NAMALWA (cell line): ENCODE measurements around the gene GMCL1.
"Not testable (repeated sequence)": the region's sequence is repeated elsewhere in the genome, so short reads cannot be mapped to it uniquely, and the experiment has no call there.

Experiments used
- DNase-seq: peaks from one replicate; pipeline ENCODE4 v3.0.0-alpha.2; 2015; ENCODE audit warnings: low spot score

Gene GMCL1

DNA sequence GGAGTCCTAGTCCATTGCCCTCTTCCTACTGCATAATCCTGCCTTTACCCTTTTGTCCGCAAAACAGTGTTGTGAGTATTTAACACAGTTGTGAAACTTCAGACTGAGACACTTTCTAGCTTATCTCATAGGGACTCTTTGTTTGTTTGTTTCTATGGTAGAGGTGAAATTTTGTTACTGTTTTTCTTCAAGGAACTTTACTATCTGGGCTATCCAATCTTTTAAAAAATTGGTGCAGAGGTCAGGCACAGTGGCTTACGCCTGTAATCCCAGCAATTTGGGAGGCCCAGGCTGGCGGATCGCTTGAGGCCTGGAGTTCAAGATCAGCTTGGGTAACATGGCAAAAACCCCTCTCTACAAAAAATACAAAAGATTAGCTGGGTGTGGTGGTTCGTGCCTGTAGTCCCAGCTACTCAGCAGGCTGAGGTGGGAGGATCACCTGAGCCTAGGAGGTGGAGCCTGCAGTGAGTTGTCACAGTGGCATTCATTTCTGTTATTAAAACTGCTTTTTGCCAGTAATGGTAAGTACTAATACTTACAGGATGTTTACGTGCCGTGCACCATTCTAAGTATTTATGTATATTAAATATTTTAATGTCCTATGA lies 18.8 kb downstream of the GMCL1 start:
- DNase-seq, result no peak

- no peak for DNase-seq
Observed at GRCh38 chr2:69858261-69858660, 28.8 kb downstream of the GMCL1 start.

DNA sequence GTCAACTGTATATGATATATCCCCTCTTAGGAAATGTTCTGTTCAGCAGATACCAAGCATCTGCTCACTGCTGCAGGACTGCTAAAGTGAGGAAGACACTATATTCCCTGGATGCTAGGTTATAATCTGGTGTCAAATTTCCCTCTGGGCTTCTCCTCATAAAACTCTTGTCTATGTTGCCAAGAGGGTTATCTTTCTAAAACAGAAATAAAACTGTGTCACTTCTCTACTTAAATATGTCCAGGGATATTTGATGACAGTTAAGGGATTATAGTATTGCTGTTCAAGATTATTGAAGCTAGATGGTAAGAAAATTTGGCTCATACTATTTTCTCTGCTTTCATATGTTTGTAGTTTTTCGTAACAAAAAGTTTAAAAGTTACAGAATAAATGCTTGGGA lies 33.8 kb downstream of the GMCL1 start:
- DNase-seq, result no peak

GRCh38 chr2:69888451-69888850 lies 59.0 kb downstream of the GMCL1 start:
- no peak for DNase-seq

DNA sequence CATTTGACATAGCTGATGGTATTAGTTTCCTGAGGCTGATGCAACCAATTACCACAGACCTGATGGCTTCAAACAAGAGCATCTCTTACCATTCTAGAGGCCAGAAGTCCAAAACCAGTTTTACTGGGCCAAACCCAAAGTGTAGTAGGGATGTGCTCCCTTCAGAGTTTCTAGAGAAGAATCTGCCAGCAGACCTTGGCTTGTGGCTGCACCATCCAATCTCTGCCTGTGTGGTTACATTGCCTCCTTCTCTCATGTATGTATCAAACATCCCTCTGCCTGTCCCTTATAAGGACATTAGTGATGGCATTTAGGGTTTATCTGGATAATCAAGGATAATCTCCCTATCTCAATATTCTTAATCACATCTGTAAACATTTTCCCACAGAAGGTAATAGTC lies 59.8 kb downstream of the GMCL1 start:
- no peak for DNase-seq

GRCh38 chr2:69890881-69891280 lies 61.4 kb downstream of the GMCL1 start:
- DNase-seq, result no peak

DNA sequence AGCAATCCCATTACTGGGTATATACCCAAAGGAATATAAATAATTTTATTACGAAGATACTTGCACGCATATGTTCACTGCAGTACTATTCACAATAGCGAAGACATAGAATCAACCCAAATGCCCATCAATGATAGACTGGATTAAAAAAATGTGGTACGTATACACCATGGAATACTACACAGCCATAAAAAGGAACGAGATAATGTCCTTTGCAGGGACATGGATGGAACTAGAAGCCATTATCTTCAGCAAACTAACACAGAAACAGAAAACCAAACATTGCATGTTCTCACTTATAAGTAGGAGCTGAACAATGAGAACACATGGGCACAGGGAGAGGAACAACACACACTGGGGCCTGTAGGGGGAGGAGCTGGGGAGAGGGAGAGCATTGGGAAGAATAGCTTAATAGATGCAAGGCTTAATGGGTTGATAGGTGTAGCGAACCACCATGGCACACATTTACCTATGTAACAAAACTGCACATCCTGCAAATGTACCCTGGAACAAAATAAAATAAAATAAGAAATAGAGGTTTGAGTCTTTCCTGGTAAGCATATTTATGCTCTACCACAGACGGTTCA lies 63.5 kb downstream of the GMCL1 start:
- DNase-seq, result peak; percentile 39

- DNase-seq, result peak; percentile 87
Observed at GRCh38 chr2:69893684-69894551, 64.5 kb downstream of the GMCL1 start, which contains the start of gene SNRNP27. Gene SNRNP27, plus strand, starts transcription at chr2:69893956. Its CDS starts 29 bp downstream, at chr2:69893985.

- DNase-seq, result not testable (repeated sequence)
Observed at GRCh38 chr2:69894737-69895136, 65.3 kb downstream of the GMCL1 start.

GRCh38 chr2:69902213-69902922 lies 72.9 kb downstream of the GMCL1 start:
- DNase-seq, result peak; percentile 80

DNA sequence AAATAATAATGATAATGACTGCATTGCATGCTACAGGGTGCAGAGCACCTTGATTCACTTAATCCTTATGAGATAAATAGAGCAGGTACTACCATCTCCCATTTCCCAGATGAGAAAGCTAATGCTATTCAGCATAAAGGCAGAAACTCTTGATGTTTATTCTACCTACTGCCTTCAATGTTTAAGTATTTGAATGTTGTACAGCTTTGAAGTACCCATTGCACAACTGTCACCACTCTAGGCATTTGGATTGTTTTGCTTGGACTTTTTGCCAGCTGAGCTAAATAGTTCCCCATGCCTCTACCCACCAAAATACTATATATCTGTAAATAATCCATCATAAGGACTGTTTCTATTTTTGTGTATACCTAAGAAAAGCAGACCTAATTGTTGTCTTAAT lies 77.8 kb downstream of the GMCL1 start:
- DNase-seq, result no peak

- peak; percentile 81 for DNase-seq
Observed at GRCh38 chr2:69911985-69912563, 82.6 kb downstream of the GMCL1 start.

DNA sequence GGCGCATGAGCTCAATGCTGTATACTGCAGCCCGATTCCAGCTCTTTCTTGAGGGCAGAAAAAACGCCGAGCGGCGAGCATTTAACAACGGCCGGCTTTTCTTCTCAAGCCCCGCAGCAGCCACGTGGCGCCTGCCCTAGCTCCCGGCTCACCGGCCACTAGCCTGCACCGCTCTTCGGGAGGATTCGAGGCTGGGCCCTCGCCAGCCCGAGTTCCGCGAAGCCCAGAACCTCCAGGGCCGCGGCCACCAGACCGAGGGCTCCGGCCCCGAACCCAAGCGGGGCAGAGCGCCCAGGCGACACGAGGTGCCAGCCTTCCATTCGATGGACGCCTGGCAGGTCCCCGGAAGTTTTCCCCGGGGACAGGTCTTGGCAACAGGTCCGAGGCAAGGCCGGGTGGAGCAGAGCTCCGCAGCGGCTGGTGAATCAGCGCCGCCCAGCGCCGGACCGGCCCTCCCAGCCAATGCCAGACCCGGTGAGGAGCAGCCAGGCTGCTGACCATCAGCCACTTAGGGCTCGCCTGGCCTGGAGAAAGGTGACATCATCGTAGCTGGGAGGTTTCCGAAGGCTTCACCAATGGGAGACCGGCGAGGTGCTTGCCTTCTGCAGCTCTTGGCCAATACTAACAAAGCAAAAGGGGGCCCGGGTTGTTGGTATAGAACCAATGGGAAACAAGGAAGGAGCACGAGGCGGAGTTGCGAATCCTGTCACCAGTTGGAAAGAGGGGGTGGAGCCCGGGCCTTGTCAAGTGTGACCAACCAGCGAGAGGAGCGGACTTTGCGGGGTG lies 84.9 kb downstream of the GMCL1 start:
- peak; percentile 100 for DNase-seq

DNA sequence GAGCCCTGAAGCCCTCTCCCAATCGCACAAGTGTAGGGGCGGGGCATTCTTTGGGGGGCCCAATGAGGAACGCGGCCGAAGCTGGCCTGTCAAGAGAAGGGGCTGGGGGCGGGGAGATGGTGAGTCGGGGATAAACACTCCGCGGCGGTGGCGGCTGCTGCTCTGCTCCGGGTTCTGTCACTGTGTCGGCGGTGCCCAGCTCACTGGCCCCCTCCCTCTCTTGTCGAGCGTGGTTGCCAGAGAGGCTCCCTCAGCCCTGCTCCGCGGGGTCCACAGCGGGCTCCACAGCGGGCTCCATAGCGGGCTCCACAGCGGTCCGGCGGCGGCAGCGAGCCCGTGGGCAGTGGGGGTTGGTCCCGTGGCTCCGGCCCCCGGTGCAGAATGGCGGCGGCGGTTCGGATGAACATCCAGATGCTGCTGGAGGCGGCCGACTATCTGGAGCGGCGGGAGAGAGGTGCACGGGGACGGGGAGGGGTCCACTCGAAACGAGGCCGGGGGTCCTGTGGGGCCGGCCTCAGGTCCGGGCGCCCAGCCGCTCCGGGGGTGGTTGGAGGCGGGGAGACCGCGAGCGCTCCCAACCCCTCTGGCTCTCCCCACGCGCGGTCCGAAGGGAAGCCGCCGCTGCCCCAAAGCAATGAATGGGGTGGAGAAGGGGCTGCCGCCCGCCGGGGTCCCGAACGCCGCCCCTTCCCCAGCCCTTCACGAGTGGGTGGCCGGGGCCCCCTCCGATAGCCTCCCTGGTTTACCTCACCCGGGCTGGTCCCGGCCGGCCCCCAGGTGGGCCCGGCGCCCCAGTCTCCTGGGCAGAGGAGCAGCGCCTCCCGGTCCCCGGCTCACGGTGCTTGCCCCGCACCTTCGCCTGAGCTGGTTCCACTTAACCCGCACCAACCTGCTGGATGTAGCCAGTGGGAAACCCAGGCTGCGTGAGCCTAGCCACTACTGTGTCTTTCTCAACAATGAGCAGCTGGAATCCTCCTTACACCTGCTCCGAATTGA lies 85.8 kb downstream of the GMCL1 start, which contains the start of gene MXD1:
TSS of gene MXD1 (plus strand) at position 160 of the 996 bp plus-strand sequence. CDS start at position 382, 222 bp downstream.
- DNase-seq, result peak; percentile 50

DNA sequence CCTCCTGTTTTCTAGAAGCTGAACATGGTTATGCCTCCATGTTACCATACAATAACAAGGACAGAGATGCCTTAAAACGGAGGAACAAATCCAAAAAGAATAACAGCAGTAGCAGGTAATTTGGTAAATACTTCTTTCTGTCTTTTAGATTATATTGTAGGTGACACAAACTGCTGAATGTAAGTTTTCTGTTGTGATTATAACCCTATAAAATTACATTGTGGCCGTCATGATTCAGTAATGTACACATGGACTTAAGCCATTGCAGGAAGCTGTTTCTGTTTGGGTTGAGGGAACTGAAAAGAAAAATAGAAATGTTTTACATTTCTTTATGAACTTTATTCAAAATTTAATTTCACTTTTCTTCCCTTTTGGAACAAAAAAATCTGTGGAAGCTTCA lies 86.6 kb downstream of the GMCL1 start:
- peak; percentile 18 for DNase-seq

DNA sequence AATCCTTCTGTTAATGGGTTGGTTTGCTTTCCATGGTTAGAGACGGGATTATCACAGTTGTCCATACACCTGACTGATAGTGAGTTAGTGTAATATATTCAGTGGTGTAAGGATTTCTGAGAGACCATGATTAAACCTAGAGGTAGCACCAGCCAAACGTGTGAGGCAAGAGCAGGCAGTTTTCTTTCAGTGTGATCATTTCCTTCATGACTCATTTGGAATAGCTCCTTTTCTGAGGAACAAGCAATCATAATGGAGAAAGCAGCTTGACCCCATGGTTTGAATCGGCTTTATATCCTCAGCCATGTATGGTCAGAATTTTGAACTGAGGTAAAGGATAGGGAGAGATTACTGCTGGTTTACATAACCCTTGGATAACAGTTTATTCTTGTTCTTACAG lies 88.4 kb downstream of the GMCL1 start:
- peak; percentile 12 for DNase-seq

DNA sequence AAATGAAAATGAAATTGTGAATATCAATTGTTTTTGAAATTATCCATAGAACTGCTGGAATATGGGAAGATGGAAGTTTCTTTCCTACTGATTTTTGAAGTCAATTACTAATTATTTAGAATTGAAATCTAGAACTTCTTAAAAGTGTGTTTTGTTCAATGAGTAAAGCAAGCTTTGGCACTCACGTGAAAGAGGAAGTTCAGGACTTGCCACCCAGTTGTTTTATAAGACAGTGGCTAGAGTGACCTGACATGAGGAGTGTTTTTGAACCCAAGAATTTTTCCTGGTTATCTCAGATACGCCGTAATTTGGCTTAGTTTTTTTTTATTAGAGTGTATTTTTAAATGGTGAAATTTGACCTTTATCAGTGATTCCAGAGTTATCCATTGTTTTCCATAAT lies 88.9 kb downstream of the GMCL1 start:
- DNase-seq, result peak; percentile 46

DNA sequence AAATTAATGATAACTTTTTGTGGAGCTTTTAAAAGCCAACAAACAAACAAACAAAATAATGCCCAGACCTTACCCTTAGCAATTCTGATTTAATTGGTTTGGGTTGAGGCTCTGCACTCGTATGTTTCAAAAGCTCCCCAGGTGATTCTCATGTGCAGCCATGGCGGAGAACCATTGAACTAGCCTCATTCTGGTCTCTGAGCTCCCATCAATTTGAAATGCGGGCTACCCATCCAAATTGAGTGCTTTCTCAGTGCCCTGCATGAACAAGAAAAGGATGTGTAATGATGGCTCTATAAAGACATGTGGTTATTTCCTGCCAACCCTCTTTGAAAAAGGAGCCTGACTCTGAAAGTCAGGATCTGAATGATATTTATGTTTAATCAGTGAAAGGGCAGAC lies 93.7 kb downstream of the GMCL1 start:
- DNase-seq, result no peak

DNA sequence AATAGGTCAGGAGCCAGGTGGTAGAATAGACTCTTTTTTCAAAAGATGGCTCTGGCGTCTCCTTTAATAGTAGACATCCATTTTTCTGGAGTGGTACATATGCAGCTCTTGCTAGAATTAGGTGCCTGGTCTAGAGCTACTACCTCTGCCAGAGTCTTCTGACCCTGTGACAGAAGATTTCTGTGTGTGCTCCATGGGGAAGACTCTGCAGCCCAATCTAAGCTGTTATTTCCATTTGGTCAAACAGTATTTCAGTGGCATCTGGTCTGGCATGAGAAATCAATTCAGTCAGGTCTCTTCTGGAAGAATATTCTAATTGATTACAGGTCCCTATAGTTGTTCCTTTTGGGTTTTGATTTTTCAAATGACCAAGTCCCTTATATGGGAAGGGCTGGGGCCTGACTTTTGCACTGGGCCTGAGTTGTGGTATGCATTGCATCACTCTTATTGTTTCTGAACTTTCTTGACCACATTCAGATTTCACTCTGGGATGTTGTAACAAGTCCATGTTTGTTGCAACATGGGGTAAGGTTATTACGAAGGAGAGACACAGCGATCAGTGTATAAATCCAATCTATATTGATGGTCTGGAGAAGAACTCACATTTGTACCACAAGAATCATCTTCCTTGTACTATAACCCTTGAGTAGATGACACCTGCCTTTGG lies 97.5 kb downstream of the GMCL1 start:
- DNase-seq, result no peak
